HepG2 (cell line): ENCODE data around the gene UNC5A. TPM values are rescaled to one million over a fixed set of nuclear protein-coding genes. Genes with fewer than 3 reads are reported as not detected.

Experiments
- ATAC-seq: fragments of 200-7000 bp; cut with Tn5 transposase; 3 replicates; pipeline ENCODE4 v1.9.1; 2020; ENCODE audit warnings: mild to moderate bottlenecking, moderate library complexity
- BruUV-seq: library from RNA; stranded (reverse); fragments of 400-500 nt; replicated peaks from 2 replicates; lab custom pipeline; 2021; lab: Mats Ljungman, UMichigan
- CTCF ChIA-PET: fragments of 300-600 bp; formaldehyde crosslinking; extraction: SDS; loops from one replicate; lab custom pipeline; 2021; ENCODE audit warnings: low total read pairs, inconsistent platforms, low intra/inter-chr PET ratio; lab: Yijun Ruan, JAX
- POLR2A ChIA-PET: fragments of 350-600 bp; sonication (Branson Sonifier 250); formaldehyde crosslinking; loops from one replicate; lab custom pipeline; 2020; ENCODE audit warnings: antibody characterized with exemption, inconsistent platforms; lab: Yijun Ruan, JAX
- DNase-seq: peaks from one replicate; pipeline ENCODE4 v3.0.0-alpha.2; 2015; ENCODE audit warnings: low spot score
- FAIRE-seq: peaks from 3 replicates; lab custom pipeline; 2011; peaks lifted over from hg19 to GRCh38; lab: Jason Lieb, UNC
- H2AFZ ChIP-seq: one replicate; pipeline ENCODE4 v1.6.1; 2011; ENCODE audit warnings: low read length, inconsistent platforms
- H3K27ac ChIP-seq: fragments of 300-600 bp; 3 replicates; pipeline ENCODE4 v1.8.0; 2011; ENCODE audit warnings: mixed run types, mild to moderate bottlenecking, mixed read lengths, low read length, inconsistent platforms; ENCODE audit not compliant: insufficient read depth; ENCODE audit errors: extremely low read length
- H3K27me3 ChIP-seq, 2 experiments: fragments of 200-600 bp in 1 of 2; 2 replicates in 1 of 2; 3 replicates in 1 of 2; pipeline versions ENCODE4 v1.6.0 to v1.8.0; 2011; ENCODE audit warnings: low read length in 2 of 2, mild to moderate bottlenecking in 2 of 2, moderate library complexity in 2 of 2, inconsistent platforms in 1 of 2; ENCODE audit not compliant: insufficient read depth in 2 of 2, control insufficient read depth in 1 of 2
- H3K36me3 ChIP-seq, 2 experiments: fragments of 200-600 bp in 1 of 2; replicated peaks in 1 of 2; 2 replicates in 1 of 2; 3 replicates in 1 of 2; pipeline versions ENCODE4 v1.5.1 to v1.8.0; 2011; ENCODE audit warnings: low read length in 2 of 2, inconsistent platforms in 1 of 2; ENCODE audit not compliant: insufficient read depth in 2 of 2, control insufficient read depth in 1 of 2
- H3K4me1 ChIP-seq: 2 replicates; pipeline ENCODE4 v1.5.1; 2012; ENCODE audit warnings: low read length, inconsistent platforms; ENCODE audit not compliant: insufficient read depth
- H3K4me2 ChIP-seq: 2 replicates; pipeline ENCODE4 v1.6.0; 2011; ENCODE audit warnings: low read depth, low read length, inconsistent platforms
- H3K4me3 ChIP-seq, 3 experiments: fragments of 200-600 bp in 1 of 3; sonication (generic), shearing (Covaris generic) in 1 of 3; replicated peaks in 1 of 3; 2 replicates each; pipeline ENCODE4 v1.5.1; 2011 to 2016; ENCODE audit warnings: low read length in 3 of 3, inconsistent platforms in 2 of 3, low read depth in 2 of 3, mild to moderate bottlenecking in 2 of 3, control low read depth in 1 of 3, mixed read lengths in 1 of 3; ENCODE audit not compliant: insufficient read depth in 1 of 3
- H3K79me2 ChIP-seq: one replicate; pipeline ENCODE4 v1.6.1; 2011; ENCODE audit warnings: low read length, inconsistent platforms; ENCODE audit not compliant: insufficient read depth
- H3K9ac ChIP-seq: 2 replicates; pipeline ENCODE4 v1.6.0; 2011; ENCODE audit warnings: mild to moderate bottlenecking, low read depth, low read length, inconsistent platforms; ENCODE audit not compliant: insufficient read depth
- H3K9me3 ChIP-seq: 2 replicates; pipeline ENCODE4 v1.5.1; 2012; ENCODE audit warnings: mild to moderate bottlenecking, low read length
- H4K20me1 ChIP-seq: 2 replicates; pipeline ENCODE4 v1.6.0; 2011; ENCODE audit warnings: inconsistent platforms, mild to moderate bottlenecking, low read length, moderate library complexity; ENCODE audit not compliant: insufficient read depth
- CBX1 ChIP-seq: IDR thresholded peaks from one replicate; pipeline ENCODE4 v1.6.1; 2016; ENCODE audit warnings: antibody characterized with exemption, low read depth
- CEBPB ChIP-seq: IDR thresholded peaks from 2 replicates; pipeline ENCODE4 v1.6.1; 2011; ENCODE audit warnings: low read depth, low read length, improper control_type of control experiment, borderline replicate concordance
- CENPX ChIP-seq: sonication (generic); formaldehyde crosslinking; IDR thresholded peaks from 2 replicates; pipeline ENCODE4 v1.9.0; 2021; ENCODE audit warnings: mild to moderate bottlenecking, missing genetic modification reagents, moderate library complexity
- MIXL1 ChIP-seq: IDR thresholded peaks from 2 replicates; pipeline ENCODE4 v1.6.1; 2016
- NBN ChIP-seq: fragments of 450-650 bp; conservative IDR thresholded peaks from 2 replicates; pipeline ENCODE4 v1.6.1; 2017
- RFX5 ChIP-seq: IDR thresholded peaks from 2 replicates; pipeline ENCODE4 v1.6.1; 2011; ENCODE audit warnings: low read depth, low read length, improper control_type of control experiment
- SMAD9 ChIP-seq: sonication (generic); formaldehyde crosslinking; IDR thresholded peaks from 2 replicates; pipeline ENCODE4 v1.5.1; 2020; ENCODE audit warnings: mild to moderate bottlenecking, missing genetic modification reagents
- ZFX ChIP-seq: sonication (generic); formaldehyde crosslinking; IDR thresholded peaks from 2 replicates; pipeline ENCODE4 v1.4.0; 2020; ENCODE audit warnings: mild to moderate bottlenecking, low read depth, missing genetic modification reagents, moderate library complexity
- whole genome bisulfite sequencing: methylation state at CpG from one replicate; pipeline ENCODE4 v1.1.6; 2017; ENCODE audit warnings: low lambda C conversion rate; 5-methylcytosine and 5-hydroxymethylcytosine counted together
- in situ Hi-C: cut with HindIII; loops from 2 replicates; pipeline ENCODE4 v1.10.0; 2017; ENCODE audit warnings: low pct_unique_long_range_greater_than_20kb; ENCODE audit not compliant: extremely low pct_ligation_motif_present
- intact Hi-C: fragments of 100-400 bp; cut with micrococcal nuclease; formaldehyde crosslinking; loops from one replicate; pipeline ENCODE4 v1.10.0; 2022; ENCODE audit not compliant: unreplicated experiment
- polyA plus RNA-seq, 8 experiments: library from polyadenylated mRNA; depleted of rRNA in 3 of 8; stranded (reverse) in 7 of 8; unstranded in 1 of 8; fragments of >200 nt; fragmentation: Illumina TruSeq in 4 of 8; extraction: Trizol in 4 of 8; gene quantifications; 2 replicates each; pipeline versions ENCODE4 v1.2.1 to v1.2.3, GENCODE V29; 2011 to 2016; ENCODE audit warnings: low read depth in 4 of 8, missing spikeins in 1 of 8, mixed read lengths in 1 of 8; ENCODE audit not compliant: insufficient read depth in 1 of 8
- total RNA-seq, 5 experiments: library from RNA; depleted of rRNA; stranded (reverse); fragments of >200 nt; fragmentation: Illumina TruSeq; extraction: Trizol; gene quantifications; 2 replicates each; pipeline ENCODE4 v1.2.3, GENCODE V29; 2016; ENCODE audit warnings: low read depth in 1 of 5
- TF ChIP-seq, protein P1 (sequence below): sonication (generic); formaldehyde crosslinking; IDR thresholded peaks from 2 replicates; pipeline ENCODE4 v1.5.0; 2020; ENCODE audit warnings: mild to moderate bottlenecking, low read depth, missing genetic modification reagents, borderline replicate concordance
- TF ChIP-seq, protein P2 (sequence below): sonication (generic); formaldehyde crosslinking; IDR thresholded peaks from 2 replicates; pipeline ENCODE4 v1.8.0; 2022; ENCODE audit warnings: mild to moderate bottlenecking, missing genetic modification reagents
- TF ChIP-seq, protein P3 (sequence below): IDR thresholded peaks from 2 replicates; pipeline ENCODE4 v1.6.1; 2016; ENCODE audit warnings: missing biosample characterization, missing genetic modification reagents, low read depth
- TF ChIP-seq, protein P4 (sequence below): sonication (generic); formaldehyde crosslinking; IDR thresholded peaks from 2 replicates; pipeline ENCODE4 v1.9.0; 2021; ENCODE audit warnings: missing genetic modification reagents, borderline replicate concordance
- TF ChIP-seq, protein P5 (sequence below): IDR thresholded peaks from 2 replicates; pipeline ENCODE4 v1.4.0; 2020; ENCODE audit warnings: mild to moderate bottlenecking, missing genetic modification reagents

UNC5A gene
- total and polyA plus RNA-seq, 2 of the 13 experiments (the other 11 are each of a cell fraction or from before 2014, with no cell fraction given), result not detected

DNA sequence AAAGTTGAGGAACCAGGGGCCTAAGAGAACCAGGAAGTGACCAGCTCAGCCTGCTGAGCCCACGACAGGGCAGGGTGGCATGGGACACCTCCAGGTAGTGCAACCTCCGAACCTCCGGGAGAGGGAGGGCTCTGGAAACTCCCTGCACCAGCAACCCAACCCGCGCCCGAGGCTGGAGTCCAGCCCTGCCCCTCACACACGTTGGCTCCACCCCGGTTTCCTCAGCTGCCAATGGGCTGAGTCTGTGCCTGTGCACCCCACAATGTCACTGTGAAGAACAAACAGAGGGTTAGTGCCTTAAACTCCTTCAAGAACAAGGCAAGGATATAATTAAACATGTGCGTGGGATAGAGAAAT is 17.0 kb upstream of the UNC5A start:
- no TSS peak for BruUV-seq
- POLR2A ChIA-PET, result no interaction called here
- Histone ChIP-seq H3K4me1 (no peaks in the 10 kb centered on the region), H3K4me3 (no peak overlapping the region), H4K20me1 (no peaks in the 10 kb centered on the region), H2AFZ (no peak overlapping the region), H3K4me2 (no peak overlapping the region), H3K79me2 (no peaks in the 10 kb centered on the region), H3K27ac (no peak overlapping the region), H3K9me3 (no peaks in the 10 kb centered on the region), H3K27me3 (peaks cover 8 to 80% of the 10 kb centered on the region in 2 experiments; a peak in 4 of 5 replicates), H3K36me3 (no peaks in the 10 kb centered on the region), H3K9ac (no peak overlapping the region)
- in situ Hi-C loops (no loop called here), intact Hi-C loops (no loop called here)
- DNase-seq (no peak), FAIRE-seq (no peak), ATAC-seq (peak; percentile 52)
- WGBS, result 8% methylated on average over 6 of the region's 9 CpGs
- CTCF ChIA-PET, result no interaction called here
- TF ChIP-seq, protein P1, sequence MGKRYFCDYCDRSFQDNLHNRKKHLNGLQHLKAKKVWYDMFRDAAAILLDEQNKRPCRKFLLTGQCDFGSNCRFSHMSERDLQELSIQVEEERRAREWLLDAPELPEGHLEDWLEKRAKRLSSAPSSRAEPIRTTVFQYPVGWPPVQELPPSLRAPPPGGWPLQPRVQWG (CRISPR knock-in tag), result no peak
- TF ChIP-seq MIXL1, result no peak
- TF ChIP-seq, protein P2, sequence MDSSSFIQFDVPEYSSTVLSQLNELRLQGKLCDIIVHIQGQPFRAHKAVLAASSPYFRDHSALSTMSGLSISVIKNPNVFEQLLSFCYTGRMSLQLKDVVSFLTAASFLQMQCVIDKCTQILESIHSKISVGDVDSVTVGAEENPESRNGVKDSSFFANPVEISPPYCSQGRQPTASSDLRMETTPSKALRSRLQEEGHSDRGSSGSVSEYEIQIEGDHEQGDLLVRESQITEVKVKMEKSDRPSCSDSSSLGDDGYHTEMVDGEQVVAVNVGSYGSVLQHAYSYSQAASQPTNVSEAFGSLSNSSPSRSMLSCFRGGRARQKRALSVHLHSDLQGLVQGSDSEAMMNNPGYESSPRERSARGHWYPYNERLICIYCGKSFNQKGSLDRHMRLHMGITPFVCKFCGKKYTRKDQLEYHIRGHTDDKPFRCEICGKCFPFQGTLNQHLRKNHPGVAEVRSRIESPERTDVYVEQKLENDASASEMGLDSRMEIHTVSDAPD (CRISPR knock-in tag), result no peak
- TF ChIP-seq, protein P3, sequence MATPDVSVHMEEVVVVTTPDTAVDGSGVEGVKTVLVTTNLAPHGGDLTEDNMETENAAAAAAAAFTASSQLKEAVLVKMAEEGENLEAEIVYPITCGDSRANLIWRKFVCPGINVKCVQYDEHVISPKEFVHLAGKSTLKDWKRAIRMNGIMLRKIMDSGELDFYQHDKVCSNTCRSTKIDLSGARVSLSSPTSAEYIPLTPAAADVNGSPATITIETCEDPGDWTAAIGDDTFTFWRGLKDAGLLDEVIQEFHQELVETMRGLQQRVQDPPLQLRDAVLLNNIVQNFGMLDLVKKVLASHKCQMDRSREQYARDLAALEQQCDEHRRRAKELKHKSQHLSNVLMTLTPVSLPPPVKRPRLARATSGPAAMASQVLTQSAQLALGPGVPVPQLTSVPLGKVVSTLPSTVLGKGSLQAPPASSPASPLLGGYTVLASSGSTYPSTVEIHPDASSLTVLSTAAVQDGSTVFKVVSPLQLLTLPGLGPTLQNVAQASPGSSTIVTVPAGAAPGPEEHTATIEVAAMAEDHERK (CRISPR knock-in tag), result no peak
- TF ChIP-seq ZFX, result no peak
- TF ChIP-seq RFX5, result no peak
- no peak for TF ChIP-seq CBX1
- TF ChIP-seq, protein P4, sequence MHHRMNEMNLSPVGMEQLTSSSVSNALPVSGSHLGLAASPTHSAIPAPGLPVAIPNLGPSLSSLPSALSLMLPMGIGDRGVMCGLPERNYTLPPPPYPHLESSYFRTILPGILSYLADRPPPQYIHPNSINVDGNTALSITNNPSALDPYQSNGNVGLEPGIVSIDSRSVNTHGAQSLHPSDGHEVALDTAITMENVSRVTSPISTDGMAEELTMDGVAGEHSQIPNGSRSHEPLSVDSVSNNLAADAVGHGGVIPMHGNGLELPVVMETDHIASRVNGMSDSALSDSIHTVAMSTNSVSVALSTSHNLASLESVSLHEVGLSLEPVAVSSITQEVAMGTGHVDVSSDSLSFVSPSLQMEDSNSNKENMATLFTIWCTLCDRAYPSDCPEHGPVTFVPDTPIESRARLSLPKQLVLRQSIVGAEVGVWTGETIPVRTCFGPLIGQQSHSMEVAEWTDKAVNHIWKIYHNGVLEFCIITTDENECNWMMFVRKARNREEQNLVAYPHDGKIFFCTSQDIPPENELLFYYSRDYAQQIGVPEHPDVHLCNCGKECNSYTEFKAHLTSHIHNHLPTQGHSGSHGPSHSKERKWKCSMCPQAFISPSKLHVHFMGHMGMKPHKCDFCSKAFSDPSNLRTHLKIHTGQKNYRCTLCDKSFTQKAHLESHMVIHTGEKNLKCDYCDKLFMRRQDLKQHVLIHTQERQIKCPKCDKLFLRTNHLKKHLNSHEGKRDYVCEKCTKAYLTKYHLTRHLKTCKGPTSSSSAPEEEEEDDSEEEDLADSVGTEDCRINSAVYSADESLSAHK (CRISPR knock-in tag), result no peak
- no peak for TF ChIP-seq CEBPB
- TF ChIP-seq CENPX, result no peak
- no peak for TF ChIP-seq SMAD9
- TF ChIP-seq, protein P5, sequence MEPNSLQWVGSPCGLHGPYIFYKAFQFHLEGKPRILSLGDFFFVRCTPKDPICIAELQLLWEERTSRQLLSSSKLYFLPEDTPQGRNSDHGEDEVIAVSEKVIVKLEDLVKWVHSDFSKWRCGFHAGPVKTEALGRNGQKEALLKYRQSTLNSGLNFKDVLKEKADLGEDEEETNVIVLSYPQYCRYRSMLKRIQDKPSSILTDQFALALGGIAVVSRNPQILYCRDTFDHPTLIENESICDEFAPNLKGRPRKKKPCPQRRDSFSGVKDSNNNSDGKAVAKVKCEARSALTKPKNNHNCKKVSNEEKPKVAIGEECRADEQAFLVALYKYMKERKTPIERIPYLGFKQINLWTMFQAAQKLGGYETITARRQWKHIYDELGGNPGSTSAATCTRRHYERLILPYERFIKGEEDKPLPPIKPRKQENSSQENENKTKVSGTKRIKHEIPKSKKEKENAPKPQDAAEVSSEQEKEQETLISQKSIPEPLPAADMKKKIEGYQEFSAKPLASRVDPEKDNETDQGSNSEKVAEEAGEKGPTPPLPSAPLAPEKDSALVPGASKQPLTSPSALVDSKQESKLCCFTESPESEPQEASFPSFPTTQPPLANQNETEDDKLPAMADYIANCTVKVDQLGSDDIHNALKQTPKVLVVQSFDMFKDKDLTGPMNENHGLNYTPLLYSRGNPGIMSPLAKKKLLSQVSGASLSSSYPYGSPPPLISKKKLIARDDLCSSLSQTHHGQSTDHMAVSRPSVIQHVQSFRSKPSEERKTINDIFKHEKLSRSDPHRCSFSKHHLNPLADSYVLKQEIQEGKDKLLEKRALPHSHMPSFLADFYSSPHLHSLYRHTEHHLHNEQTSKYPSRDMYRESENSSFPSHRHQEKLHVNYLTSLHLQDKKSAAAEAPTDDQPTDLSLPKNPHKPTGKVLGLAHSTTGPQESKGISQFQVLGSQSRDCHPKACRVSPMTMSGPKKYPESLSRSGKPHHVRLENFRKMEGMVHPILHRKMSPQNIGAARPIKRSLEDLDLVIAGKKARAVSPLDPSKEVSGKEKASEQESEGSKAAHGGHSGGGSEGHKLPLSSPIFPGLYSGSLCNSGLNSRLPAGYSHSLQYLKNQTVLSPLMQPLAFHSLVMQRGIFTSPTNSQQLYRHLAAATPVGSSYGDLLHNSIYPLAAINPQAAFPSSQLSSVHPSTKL (CRISPR knock-in tag), result no peak
- no peak for TF ChIP-seq NBN
